ENCODE measurements around the gene CCM2. TPM values are rescaled to one million over a fixed set of nuclear protein-coding genes. Genes with fewer than 3 reads are reported as not detected.

Gene CCM2
- total RNA-seq = 34.9 and 39.9 TPM in 2 replicates

GRCh38 chr7:45000093-45001032, at the start of gene CCM2:
CCM2 (plus strand) TSS chr7:45000201; CDS start chr7:45000334, 133 bp downstream.

GRCh38 chr7:44978511-44979366, 21.3 kb upstream of the CCM2 start, which contains the start of gene MYO1G:
MYO1G (minus strand) TSS chr7:44979015; CDS start chr7:44978961, 54 bp downstream.

GRCh38 chr7:45088821-45089340, 88.9 kb downstream of the CCM2 start, which contains the start of gene NACAD:
NACAD (minus strand) TSS chr7:45088969; CDS start chr7:45088894, 75 bp downstream.

GRCh38 chr7:45111298-45112223, 111.6 kb downstream of the CCM2 start, which contains the start of gene TBRG4:
TBRG4 (minus strand) TSS chr7:45111697; CDS start chr7:45109237, 2,460 bp downstream.

Small RNA genes lying within 50 kb of the gene (small RNA-seq; reads per million reads assigned to genes)
- gene SNORA5A = 50.7 reads per million, percentile 98 among the genes with 10 or more reads in this experiment
- not detected for gene SNORA5B
- gene SNORA5C = 21.2 reads per million, percentile 97 among the genes with 10 or more reads in this experiment

Other genes with a start within 250 kb of the CCM2 start
- 1,348 and 2,909 TPM in 2 replicates for gene PPIA, start 203.5 kb upstream of the CCM2 start, total RNA-seq
- 51.4 and 108 TPM in 2 replicates for gene H2AZ2, start 152.1 kb upstream of the CCM2 start, total RNA-seq
- gene PURB, start 114.7 kb upstream of the CCM2 start, total RNA-seq = 12.2 and 13.4 TPM in 2 replicates
- gene MYO1G, start 21.2 kb upstream of the CCM2 start, total RNA-seq = 0.33 and 0.39 TPM in 2 replicates
- 6.3 and 7.6 TPM in 2 replicates for gene NACAD, start 88.8 kb downstream of the CCM2 start, total RNA-seq
- gene TBRG4, start 111.5 kb downstream of the CCM2 start, total RNA-seq = 51.4 and 70.1 TPM in 2 replicates
- gene RAMP3, start 157.6 kb downstream of the CCM2 start, total RNA-seq = 3.5 TPM in 1 of 2 replicates, not detected in the other